NCI-H69 (cell line): Measurements from ENCODE around the gene AMACR.

ENCODE experiments used
- DNase-seq: peaks from one replicate; lab custom pipeline; 2025; lab: John Stamatoyannopoulos, UW

AMACR gene

GRCh38 chr5:34007621-34008600, at the start of gene AMACR:
Gene AMACR (minus strand): TSS chr5:34008050. CDS start chr5:34008019, 31 bp downstream.
- peak; percentile 98 for DNase-seq

GRCh38 chr5:34057569-34057968, 49.7 kb upstream of the AMACR start:
- no peak for DNase-seq

GRCh38 chr5:34057118-34057517, 49.3 kb upstream of the AMACR start:
- no peak for DNase-seq

- no peak for DNase-seq
These were observed 47.8 kb upstream of the AMACR start for GRCh38 chr5:34055667-34056066.

- no peak for DNase-seq
These were observed 46.5 kb upstream of the AMACR start for GRCh38 chr5:34054400-34054729.

GRCh38 chr5:34053571-34054399, 45.9 kb upstream of the AMACR start:
- peak; percentile 53 for DNase-seq

GRCh38 chr5:34053133-34053532, 45.3 kb upstream of the AMACR start:
- DNase-seq, result no peak

GRCh38 chr5:34051374-34051980, 43.6 kb upstream of the AMACR start:
- no peak for DNase-seq

- DNase-seq, result no peak
These were observed 40.1 kb upstream of the AMACR start for GRCh38 chr5:34047774-34048572.

- peak; percentile 17 for DNase-seq
These were observed 39.3 kb upstream of the AMACR start for GRCh38 chr5:34047143-34047542.

GRCh38 chr5:34045996-34046395, 38.1 kb upstream of the AMACR start:
- no peak for DNase-seq

GRCh38 chr5:34045023-34045422, 37.2 kb upstream of the AMACR start:
- DNase-seq, result no peak

GRCh38 chr5:34043099-34043876, 35.4 kb upstream of the AMACR start, which contains the start of gene C1QTNF3:
Gene C1QTNF3 (minus strand): TSS chr5:34043213. CDS start chr5:34043125, 88 bp downstream.
- DNase-seq, result no peak

- no peak for DNase-seq
These were observed 34.5 kb upstream of the AMACR start for GRCh38 chr5:34042321-34042720.

- no peak for DNase-seq
These were observed 33.6 kb upstream of the AMACR start for GRCh38 chr5:34041247-34041972.

- DNase-seq, result no peak
These were observed 32.6 kb upstream of the AMACR start for GRCh38 chr5:34040472-34040871.

GRCh38 chr5:34039398-34040157, 31.7 kb upstream of the AMACR start:
- no peak for DNase-seq

GRCh38 chr5:34038838-34039237, 31.0 kb upstream of the AMACR start:
- DNase-seq, result no peak

GRCh38 chr5:34038390-34038789, 30.5 kb upstream of the AMACR start:
- no peak for DNase-seq
